Measurements from ENCODE around the gene IQGAP1.

IQGAP1 gene

DNA sequence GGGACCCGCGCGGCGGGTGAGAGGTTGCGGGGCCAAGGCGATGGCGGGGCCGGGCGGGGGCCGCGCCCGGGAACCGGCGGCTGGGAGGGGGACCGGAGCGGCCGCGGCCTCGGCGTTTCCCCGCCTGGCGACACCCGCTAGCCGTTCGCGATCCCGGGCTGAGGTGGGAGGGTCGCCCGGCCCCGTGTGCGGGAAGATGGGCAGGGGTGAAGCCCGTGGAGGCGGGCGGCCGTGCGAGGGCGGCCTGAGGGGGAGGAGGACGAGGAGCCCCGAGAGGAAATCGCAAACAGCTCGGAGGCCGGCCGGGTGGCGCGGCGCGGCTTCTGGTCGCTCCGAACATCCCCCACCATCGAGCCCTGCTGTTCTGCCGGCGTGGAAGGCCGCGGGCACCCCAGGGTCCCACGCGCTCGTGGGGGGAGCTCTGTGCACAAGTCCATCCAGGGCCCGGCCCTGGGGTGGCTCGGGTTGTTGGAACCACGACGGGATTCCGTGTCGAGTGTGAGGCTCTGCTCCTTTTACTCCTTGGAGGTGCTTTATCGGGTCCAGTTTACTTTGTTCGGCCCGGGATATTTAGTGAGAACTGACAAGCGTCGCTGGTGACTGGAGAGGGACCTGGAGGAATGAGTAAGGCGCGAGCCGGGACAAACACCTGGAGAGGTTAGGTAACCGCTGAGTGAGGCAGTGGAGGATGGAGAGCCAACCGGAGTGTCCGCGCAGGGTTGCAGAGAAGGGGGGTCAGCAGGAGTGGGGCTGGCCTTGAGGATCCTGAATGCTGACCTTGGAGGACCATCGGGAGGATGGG, 142.4 kb downstream of the IQGAP1 start:
- no peak for DNase-seq (ENCODE audit: low spot score)

DNA sequence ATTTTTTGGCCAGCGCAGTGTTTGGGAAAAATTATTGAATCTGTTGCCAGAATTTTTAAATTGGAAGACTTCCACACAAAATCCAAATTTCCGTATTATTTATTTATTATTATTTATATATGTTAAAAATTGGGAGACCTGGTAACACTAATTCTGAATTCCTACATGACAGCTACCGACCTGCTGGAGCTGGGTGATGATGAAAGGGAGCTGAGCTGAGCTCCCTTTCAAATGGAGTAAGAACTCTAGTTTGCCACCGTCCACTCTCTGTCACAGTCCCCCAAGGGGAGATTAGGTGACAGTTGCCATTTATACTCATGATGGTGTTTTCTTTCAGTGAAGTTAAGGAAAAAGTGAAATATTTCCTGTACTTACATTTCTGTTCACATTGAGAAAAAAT, 143.1 kb downstream of the IQGAP1 start:
- DNase-seq (ENCODE audit: low spot score): no peak

DNA sequence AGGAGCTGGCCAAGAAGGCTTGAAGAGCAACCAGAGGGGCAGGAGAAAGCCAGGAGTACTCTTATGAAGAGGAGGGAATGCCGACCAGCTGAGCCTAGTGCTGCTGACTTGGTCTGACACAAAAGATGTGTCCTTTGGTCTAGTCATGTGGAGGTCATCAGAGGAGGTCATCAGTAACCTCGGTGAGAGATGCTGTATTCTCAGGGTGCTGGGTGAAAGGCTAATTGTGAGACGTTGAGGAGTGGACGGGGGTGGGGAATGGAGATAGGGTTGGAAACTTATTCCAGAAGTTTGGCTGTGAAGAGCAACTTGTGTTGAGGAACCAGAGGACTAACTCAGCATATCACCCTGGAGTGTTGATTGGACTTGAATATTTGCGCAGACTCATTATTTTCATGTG, 147.2 kb downstream of the IQGAP1 start:
- no peak for DNase-seq (ENCODE audit: low spot score)

DNA sequence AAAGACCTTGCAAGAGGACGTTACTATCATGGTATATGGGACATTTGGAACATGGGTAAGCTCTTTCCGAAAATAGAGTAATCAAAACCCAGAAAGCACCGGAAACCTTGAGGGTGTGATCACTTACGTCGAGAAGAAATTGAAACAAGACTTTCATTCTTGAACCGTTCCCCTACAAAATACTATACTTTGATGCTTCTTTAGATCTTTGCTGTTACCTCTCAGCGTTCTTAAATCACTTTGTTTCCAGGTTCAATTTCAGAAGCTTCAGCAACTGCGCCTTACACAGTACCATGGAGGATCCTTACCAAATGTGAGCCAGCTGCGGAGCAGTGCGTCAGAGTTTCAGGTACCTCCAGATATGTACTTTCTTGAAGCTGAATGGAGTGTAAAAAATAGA, 151.7 kb downstream of the IQGAP1 start:
- no peak for DNase-seq (ENCODE audit: low spot score)

DNA sequence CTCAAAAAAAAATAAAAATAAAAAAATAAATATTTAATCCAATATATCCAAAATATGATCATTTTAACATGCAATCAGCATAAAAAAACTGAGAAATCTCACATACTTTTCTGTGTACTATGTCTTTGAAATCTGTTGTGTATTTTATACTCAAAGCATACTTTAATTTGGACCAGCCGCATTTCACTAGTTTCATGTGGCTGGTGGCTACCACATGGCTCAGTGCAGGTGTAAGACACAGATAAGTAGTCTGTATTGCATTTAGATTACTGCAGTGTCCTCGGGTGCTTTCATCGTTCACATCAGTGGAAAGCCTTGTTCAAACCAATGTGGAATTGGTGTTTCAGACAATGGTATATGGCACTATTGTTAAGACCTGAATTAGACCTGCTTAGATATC, 152.7 kb downstream of the IQGAP1 start:
- no peak for DNase-seq (ENCODE audit: low spot score)

DNA sequence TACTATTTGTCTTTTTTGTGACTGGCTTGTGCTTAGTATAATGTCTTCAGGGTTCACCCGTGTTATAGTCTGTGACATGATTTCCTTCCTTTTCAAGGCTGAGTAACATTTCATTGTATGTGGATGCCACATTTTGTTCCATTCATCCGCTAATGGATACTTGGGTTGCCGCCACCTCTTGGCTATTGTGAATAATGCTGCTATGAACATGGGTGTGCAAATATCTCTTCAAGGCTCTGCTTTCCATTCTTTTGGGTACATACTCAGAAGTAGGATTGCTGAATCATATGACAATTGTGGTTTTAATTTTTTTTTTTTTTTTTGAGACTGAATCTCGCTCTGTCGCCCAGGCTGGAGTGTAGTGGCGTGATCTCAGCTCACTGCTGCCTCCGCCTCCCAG, 157.1 kb downstream of the IQGAP1 start:
- DNase-seq (ENCODE audit: low spot score): no peak

DNA sequence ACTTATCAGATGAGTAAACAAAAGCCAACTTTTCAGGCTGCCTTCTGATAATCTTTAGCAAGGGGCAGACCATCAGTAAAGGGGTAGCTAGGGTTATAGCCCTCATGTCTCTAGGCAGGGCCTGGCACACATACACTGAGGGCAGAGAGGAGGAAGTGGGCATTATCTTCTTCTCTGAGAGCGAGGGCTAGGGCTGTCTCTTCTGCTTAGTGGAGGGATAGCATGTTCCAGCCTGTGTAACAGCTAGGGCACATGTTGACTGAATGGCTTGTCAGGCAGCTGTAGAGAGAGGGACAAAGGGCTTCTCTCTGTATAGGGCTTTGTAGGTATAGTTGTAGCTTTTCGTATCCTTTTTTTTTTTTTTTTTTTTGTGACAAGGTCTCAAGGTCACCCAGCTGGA, 159.5 kb downstream of the IQGAP1 start:
- peak; percentile 45 for DNase-seq (ENCODE audit: low spot score)

DNA sequence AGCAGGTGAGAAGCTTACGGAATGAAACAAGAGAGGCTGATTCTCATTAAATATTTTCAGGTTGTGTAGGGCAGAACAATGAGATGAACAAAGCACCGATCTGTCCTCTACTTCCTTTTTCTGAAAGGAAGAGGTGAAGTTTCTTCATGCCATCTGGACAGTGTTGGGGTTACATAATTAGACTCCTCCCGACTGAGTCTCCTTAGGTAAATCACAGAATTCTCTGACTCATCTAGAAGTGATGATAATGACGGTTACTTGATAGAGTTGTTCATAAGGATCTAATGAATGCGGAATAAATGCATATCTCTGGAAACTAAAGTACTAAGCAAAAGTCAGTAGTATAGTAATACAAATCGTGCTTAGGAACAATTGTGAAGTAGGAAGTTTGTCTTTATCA, 162.9 kb downstream of the IQGAP1 start:
- DNase-seq (ENCODE audit: low spot score): no peak

Data from pons (tissue), 1 donor.